Upper lobe of right lung (tissue), 1 donor: ENCODE data around the gene C13orf42. TPM values are rescaled to one million over a fixed set of nuclear protein-coding genes. Genes with fewer than 3 reads are reported as not detected.

Experiments
- ATAC-seq: fragments of 200-7000 bp; cut with Tn5 transposase; one replicate; pipeline ENCODE4 v1.9.1; 2020; ENCODE audit warnings: mild to moderate bottlenecking, moderate library complexity
- DNase-seq: peaks from one replicate; pipeline ENCODE4 v3.0.0-alpha.2; 2020
- H3K27ac ChIP-seq: fragments of 200-600 bp; one replicate; pipeline ENCODE4 v1.8.0; 2022
- H3K27me3 ChIP-seq: fragments of 200-600 bp; one replicate; pipeline ENCODE4 v1.8.0; 2022; ENCODE audit warnings: mild to moderate bottlenecking
- H3K36me3 ChIP-seq: fragments of 200-600 bp; one replicate; pipeline ENCODE4 v1.8.0; 2022
- H3K4me1 ChIP-seq: fragments of 200-600 bp; one replicate; pipeline ENCODE4 v1.8.0; 2022
- H3K4me3 ChIP-seq: fragments of 200-600 bp; one replicate; pipeline ENCODE4 v1.8.0; 2022; ENCODE audit warnings: mild to moderate bottlenecking
- H3K9me3 ChIP-seq: fragments of 200-600 bp; one replicate; pipeline ENCODE4 v1.8.0; 2022
- intact Hi-C: fragments of 100-400 bp; cut with DNase I; formaldehyde crosslinking; loops from one replicate; pipeline ENCODE4 v1.11.0; 2022
- total RNA-seq: library from RNA; stranded (reverse); fragmentation: NEBNext Ultra II Directional; extraction: Animal tissue kit (Norgen Biotek cat#: 25700); gene quantifications from one replicate; pipeline ENCODE4 v1.2.1, GENCODE V29; 2021
- TF ChIP-seq, protein P1 (sequence below): fragments of 200-600 bp; IDR thresholded peaks from one replicate; pipeline ENCODE4 v1.8.0; 2022; ENCODE audit warnings: antibody characterized with exemption
- donor health status: DM: no; HTN: yes; CAD: no; lungs with severe emphysema.

The C13orf42 gene
- total RNA-seq, 1 donor from 2014 or later = not detected

DNA sequence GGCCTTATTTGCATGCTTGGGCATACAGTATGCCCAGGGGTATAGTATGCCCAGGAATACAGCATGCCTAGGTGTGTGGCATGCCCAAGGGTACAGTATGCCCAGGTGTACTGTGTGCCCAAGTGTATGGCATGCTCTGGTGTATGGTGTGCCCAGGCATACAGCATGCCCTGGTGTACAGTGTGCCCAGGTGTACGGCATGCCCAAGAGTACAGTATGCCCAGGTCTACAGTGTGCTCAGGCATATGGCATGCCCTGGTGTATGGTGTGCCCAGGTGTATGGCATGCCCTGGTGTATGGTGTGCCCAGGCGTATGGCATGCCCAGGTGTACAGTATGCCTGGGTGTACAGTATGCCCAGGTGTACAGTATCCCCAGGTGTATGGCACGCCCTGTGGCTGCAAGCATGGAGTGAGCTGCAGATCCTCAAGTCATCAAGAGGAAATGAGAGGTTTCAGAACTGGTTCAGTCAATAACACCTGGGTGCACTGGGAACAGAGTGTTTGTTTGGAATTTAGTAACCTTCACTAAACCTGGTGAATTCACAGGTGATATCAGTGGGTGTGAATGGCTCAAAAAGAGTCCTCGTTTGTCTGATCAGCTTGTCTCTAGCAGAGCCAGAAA, 7.8 kb upstream of the C13orf42 start:
- no peaks in the 10 kb centered on the region for H3K4me1 ChIP-seq
- peaks cover 8% of the 10 kb centered on the region for H3K27me3 ChIP-seq
- ATAC-seq = peak; percentile 42
- no peak for DNase-seq
- intact Hi-C loops = no loop called here
- H3K36me3 ChIP-seq = no peaks in the 10 kb centered on the region
- TF ChIP-seq, protein P1, sequence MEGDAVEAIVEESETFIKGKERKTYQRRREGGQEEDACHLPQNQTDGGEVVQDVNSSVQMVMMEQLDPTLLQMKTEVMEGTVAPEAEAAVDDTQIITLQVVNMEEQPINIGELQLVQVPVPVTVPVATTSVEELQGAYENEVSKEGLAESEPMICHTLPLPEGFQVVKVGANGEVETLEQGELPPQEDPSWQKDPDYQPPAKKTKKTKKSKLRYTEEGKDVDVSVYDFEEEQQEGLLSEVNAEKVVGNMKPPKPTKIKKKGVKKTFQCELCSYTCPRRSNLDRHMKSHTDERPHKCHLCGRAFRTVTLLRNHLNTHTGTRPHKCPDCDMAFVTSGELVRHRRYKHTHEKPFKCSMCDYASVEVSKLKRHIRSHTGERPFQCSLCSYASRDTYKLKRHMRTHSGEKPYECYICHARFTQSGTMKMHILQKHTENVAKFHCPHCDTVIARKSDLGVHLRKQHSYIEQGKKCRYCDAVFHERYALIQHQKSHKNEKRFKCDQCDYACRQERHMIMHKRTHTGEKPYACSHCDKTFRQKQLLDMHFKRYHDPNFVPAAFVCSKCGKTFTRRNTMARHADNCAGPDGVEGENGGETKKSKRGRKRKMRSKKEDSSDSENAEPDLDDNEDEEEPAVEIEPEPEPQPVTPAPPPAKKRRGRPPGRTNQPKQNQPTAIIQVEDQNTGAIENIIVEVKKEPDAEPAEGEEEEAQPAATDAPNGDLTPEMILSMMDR = no peak
- no peak overlapping the region for H3K27ac ChIP-seq
- H3K9me3 ChIP-seq = no peaks in the 10 kb centered on the region
- H3K4me3 ChIP-seq = no peak overlapping the region

DNA sequence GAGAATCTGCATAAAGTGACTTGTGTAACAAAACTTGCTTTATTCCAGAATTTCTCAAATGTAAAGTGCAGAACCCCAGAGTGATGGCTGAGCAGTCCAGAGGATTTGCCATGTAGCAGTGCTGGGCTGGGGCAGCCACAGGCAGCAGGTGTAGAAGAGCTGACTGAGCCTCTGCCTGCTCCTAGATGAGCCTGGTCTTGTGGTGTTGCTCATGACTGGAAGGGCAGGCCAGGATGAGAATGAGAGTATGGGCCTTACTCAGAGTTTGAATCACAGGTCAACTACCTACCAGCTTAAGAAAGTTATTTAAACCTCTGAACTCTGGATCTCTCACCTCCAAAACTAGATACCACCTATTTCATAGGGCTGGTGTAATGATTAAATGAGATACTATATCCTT, 2.9 kb upstream of the C13orf42 start:
- TF ChIP-seq, protein P1 = no peak
- H3K4me1 ChIP-seq = no peaks in the 10 kb centered on the region
- DNase-seq (no peak), ATAC-seq (no peak)
- H3K27me3 ChIP-seq = peaks cover 14% of the 10 kb centered on the region
- H3K27ac ChIP-seq = no peak overlapping the region
- intact Hi-C loops = no loop called here
- H3K9me3 ChIP-seq = no peaks in the 10 kb centered on the region
- no peak overlapping the region for H3K4me3 ChIP-seq
- no peaks in the 10 kb centered on the region for H3K36me3 ChIP-seq

DNA sequence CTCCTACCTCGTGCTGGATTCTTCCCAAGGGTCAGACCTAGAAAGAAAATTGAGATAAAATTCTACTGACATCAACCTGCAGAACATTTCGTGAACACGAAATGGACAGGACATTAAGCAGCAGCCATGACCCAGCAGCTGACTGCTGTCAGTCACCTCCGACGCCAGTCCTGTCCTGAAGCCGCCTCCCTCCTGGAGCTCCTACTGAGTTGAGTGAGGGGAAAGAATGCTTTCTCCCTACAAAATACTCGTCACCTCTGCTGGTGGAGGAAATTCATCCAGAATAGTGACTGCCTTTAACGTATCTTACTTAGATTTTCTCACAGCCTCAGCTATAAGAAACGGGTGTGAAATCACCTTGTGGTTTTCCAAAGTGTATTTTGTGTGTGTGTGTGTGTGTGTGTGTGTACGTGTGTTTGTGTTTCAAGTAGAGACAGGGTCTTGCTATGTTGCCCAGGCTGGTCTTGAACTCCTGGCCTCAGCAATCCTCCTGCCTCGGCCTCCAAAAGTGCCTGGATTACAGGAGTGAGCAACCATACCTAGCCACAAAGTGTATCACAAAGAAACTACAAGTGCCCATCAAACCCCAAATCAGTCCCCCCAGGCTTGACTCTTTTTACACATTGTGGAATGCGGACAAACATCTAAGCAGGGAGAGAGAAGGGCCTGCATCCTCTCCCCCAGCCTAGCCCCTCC, 2.3 kb upstream of the C13orf42 start:
- H3K4me3 ChIP-seq = no peak overlapping the region
- TF ChIP-seq, protein P1 = no peak
- no peak overlapping the region for H3K27ac ChIP-seq
- intact Hi-C loops = no loop called here
- no peaks in the 10 kb centered on the region for H3K9me3 ChIP-seq
- H3K4me1 ChIP-seq = no peaks in the 10 kb centered on the region
- no peaks in the 10 kb centered on the region for H3K36me3 ChIP-seq
- peaks cover 14% of the 10 kb centered on the region for H3K27me3 ChIP-seq
- no peak for ATAC-seq
- no peak for DNase-seq

DNA sequence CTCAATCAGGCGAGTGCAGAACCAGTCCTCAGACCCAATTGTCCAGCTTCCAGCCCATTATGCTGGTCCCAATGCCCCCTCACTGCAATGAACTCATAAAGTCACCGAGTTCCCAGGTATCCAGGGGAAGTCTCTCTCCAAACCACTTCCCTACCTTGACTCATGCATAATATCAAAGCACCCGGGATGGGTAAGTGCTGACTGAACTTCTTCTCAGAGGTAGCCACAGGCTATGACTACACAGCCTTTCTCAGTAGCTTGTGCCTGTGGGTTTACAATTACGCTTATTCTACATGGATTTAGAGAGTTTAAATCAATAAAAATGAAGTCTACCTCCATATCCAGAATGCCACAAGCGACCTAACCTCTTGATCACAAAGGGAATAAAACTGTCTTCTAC, 1.7 kb upstream of the C13orf42 start:
- no peaks in the 10 kb centered on the region for H3K9me3 ChIP-seq
- no peaks in the 10 kb centered on the region for H3K4me1 ChIP-seq
- ATAC-seq = no peak
- DNase-seq = no peak
- H3K27ac ChIP-seq = no peak overlapping the region
- intact Hi-C loops = no loop called here
- H3K27me3 ChIP-seq = peaks cover 14% of the 10 kb centered on the region
- H3K36me3 ChIP-seq = no peaks in the 10 kb centered on the region
- H3K4me3 ChIP-seq = no peak overlapping the region
- TF ChIP-seq, protein P1 = no peak

GRCh38 chr13:51111997-51112396, 923 bp upstream of the C13orf42 start:
- peaks cover 14% of the 10 kb centered on the region for H3K27me3 ChIP-seq
- TF ChIP-seq, protein P1 = no peak
- no peaks in the 10 kb centered on the region for H3K4me1 ChIP-seq
- H3K9me3 ChIP-seq = no peaks in the 10 kb centered on the region
- H3K36me3 ChIP-seq = no peaks in the 10 kb centered on the region
- intact Hi-C loops = no loop called here
- H3K4me3 ChIP-seq = no peak overlapping the region
- no peak overlapping the region for H3K27ac ChIP-seq
- no peak for ATAC-seq
- DNase-seq = no peak
